SU-DHL-6 (cell line): ENCODE measurements around the gene C1orf52.

Experiments used
- H2AFZ ChIP-seq: fragments of 200-600 bp; sonication (generic); 2 replicates; pipeline ENCODE4 v1.6.1; 2014; ENCODE audit warnings: low read depth, mild to moderate bottlenecking, moderate library complexity, mixed read lengths, antibody characterized with exemption, low read length; ENCODE audit not compliant: severe bottlenecking
- H3F3A ChIP-seq: fragments of 200-600 bp; shearing (Covaris generic); 2 replicates; pipeline ENCODE4 v1.6.0; 2016; ENCODE audit warnings: antibody characterized with exemption, mild to moderate bottlenecking; ENCODE audit not compliant: insufficient read depth
- H3K27ac ChIP-seq: fragments of 200-600 bp; sonication (generic); 2 replicates; pipeline ENCODE4 v1.5.1; 2016; ENCODE audit warnings: low read depth, mild to moderate bottlenecking, low read length, moderate library complexity, mixed read lengths
- H3K27me3 ChIP-seq: fragments of 200-600 bp; sonication (generic), shearing (Covaris generic); 2 replicates; pipeline ENCODE4 v1.6.0; 2014; ENCODE audit warnings: mild to moderate bottlenecking, low read length
- H3K36me3 ChIP-seq: fragments of 200-600 bp; sonication (generic); 2 replicates; pipeline ENCODE4 v1.6.1; 2014; ENCODE audit warnings: mild to moderate bottlenecking, low read length, mixed read lengths
- H3K4me2 ChIP-seq: fragments of 300-600, 200-600 bp; shearing (Covaris generic), sonication (generic); 2 replicates; pipeline ENCODE4 v1.6.0; 2014; ENCODE audit warnings: low read length, low read depth, mild to moderate bottlenecking; ENCODE audit not compliant: poor library complexity, severe bottlenecking
- H3K4me3 ChIP-seq: fragments of 200-600 bp; sonication (generic); 2 replicates; pipeline ENCODE4 v1.5.1; 2014; ENCODE audit warnings: antibody characterized with exemption, low read length, mild to moderate bottlenecking, mixed read lengths; ENCODE audit not compliant: insufficient read depth, poor library complexity, severe bottlenecking
- H3K79me2 ChIP-seq: fragments of 200-600 bp; sonication (generic); 2 replicates; pipeline ENCODE4 v1.6.1; 2014; ENCODE audit warnings: mild to moderate bottlenecking, low read length, moderate library complexity; ENCODE audit not compliant: insufficient read depth
- H3K9ac ChIP-seq: fragments of 200-600 bp; sonication (generic); 2 replicates; pipeline ENCODE4 v1.7.0; 2014; ENCODE audit warnings: mild to moderate bottlenecking, low read length
- H3K9me2 ChIP-seq: fragments of 200-600 bp; sonication (generic); replicated peaks from 2 replicates; pipeline ENCODE4 v1.6.1; 2014; ENCODE audit warnings: low read length; ENCODE audit not compliant: insufficient read depth
- H3K9me3 ChIP-seq: fragments of 200-600 bp; sonication (generic); 2 replicates; pipeline ENCODE4 v1.6.1; 2014; ENCODE audit warnings: low read length, mixed read lengths; ENCODE audit not compliant: insufficient read depth
- H4K20me1 ChIP-seq: fragments of 200-600 bp; sonication (generic); 2 replicates; pipeline ENCODE4 v1.6.1; 2014; ENCODE audit warnings: low read depth, mild to moderate bottlenecking, antibody characterized with exemption, low read length, moderate library complexity, mixed read lengths
- CTCF ChIP-seq: fragments of 200-600 bp; sonication (generic); IDR thresholded peaks from one replicate; pipeline ENCODE4 v1.5.1; 2017; ENCODE audit warnings: antibody characterized with exemption, mild to moderate bottlenecking, low read length, moderate library complexity; ENCODE audit not compliant: insufficient read depth, poor library complexity, severe bottlenecking
- EZH2phosphoT487 ChIP-seq: fragments of 200-600 bp; sonication (generic), shearing (Covaris generic); conservative IDR thresholded peaks from 2 replicates; pipeline ENCODE4 v1.6.1; 2018; ENCODE audit warnings: mild to moderate bottlenecking, antibody characterized with exemption, low read length, moderate library complexity, mixed read lengths

The C1orf52 gene

GRCh38 chr1:85244271-85245061, 15.0 kb downstream of the C1orf52 start:
- Histone ChIP-seq H3K9me3 (no peaks in the 10 kb centered on the region), H2AFZ (no peak overlapping the region), H3K27ac (no peak overlapping the region), H3K27me3 (no peaks in the 10 kb centered on the region), H3K4me2 (no peak overlapping the region), H4K20me1 (no peaks in the 10 kb centered on the region), H3K9me2 (no peaks in the 10 kb centered on the region), H3K9ac (no peak overlapping the region), H3K4me3 (no peak overlapping the region), H3F3A (no peaks in the 10 kb centered on the region), H3K36me3 (no peaks in the 10 kb centered on the region), H3K79me2 (no peaks in the 10 kb centered on the region)
- no peak for TF ChIP-seq EZH2phosphoT487
- TF ChIP-seq CTCF, result no peak

GRCh38 chr1:85243372-85243771, 16.1 kb downstream of the C1orf52 start:
- Histone ChIP-seq H3K79me2 (no peaks in the 10 kb centered on the region), H3K27ac (no peak overlapping the region), H3K4me3 (no peak overlapping the region), H3K36me3 (no peaks in the 10 kb centered on the region), H3K27me3 (no peaks in the 10 kb centered on the region), H3K9ac (no peak overlapping the region), H3F3A (no peaks in the 10 kb centered on the region), H3K9me2 (no peaks in the 10 kb centered on the region), H3K4me2 (no peak overlapping the region), H2AFZ (no peak overlapping the region), H4K20me1 (no peaks in the 10 kb centered on the region), H3K9me3 (no peaks in the 10 kb centered on the region)
- no peak for TF ChIP-seq EZH2phosphoT487

DNA sequence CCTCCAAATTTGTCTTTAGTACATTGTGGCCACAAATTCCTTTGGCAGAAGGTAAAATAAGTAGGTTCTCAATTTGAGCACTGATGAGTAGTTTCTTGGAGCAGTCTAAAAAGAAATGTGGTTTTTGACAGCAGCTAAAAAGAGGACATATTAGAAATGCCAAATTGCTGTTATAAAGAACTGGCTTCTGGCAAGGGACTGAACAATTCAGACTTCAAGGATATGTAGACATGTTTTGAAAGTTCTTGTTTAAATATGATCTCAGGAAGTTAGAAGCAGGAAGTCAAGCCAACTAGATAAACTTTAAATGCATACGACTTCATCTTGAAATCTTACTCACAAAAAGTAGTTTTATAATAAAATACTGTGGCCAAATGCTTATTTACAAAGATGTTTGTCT, 18.8 kb downstream of the C1orf52 start:
- Histone ChIP-seq H3K36me3 (no peaks in the 10 kb centered on the region), H3K9ac (no peak overlapping the region), H3K27ac (no peak overlapping the region), H4K20me1 (no peaks in the 10 kb centered on the region), H3K9me2 (no peaks in the 10 kb centered on the region), H3F3A (no peaks in the 10 kb centered on the region), H2AFZ (peak overlapping the region; percentile 77), H3K27me3 (no peaks in the 10 kb centered on the region), H3K79me2 (no peaks in the 10 kb centered on the region), H3K4me3 (no peak overlapping the region), H3K9me3 (no peaks in the 10 kb centered on the region), H3K4me2 (no peak overlapping the region)
- TF ChIP-seq CTCF (no peak), EZH2phosphoT487 (no peak)

GRCh38 chr1:85240174-85240601, 19.3 kb downstream of the C1orf52 start:
- Histone ChIP-seq H3K27ac (no peak overlapping the region), H4K20me1 (no peaks in the 10 kb centered on the region), H2AFZ (peak overlapping the region; percentile 77), H3F3A (no peaks in the 10 kb centered on the region), H3K79me2 (no peaks in the 10 kb centered on the region), H3K4me3 (no peak overlapping the region), H3K27me3 (no peaks in the 10 kb centered on the region), H3K36me3 (no peaks in the 10 kb centered on the region), H3K9me2 (no peaks in the 10 kb centered on the region), H3K9me3 (no peaks in the 10 kb centered on the region), H3K4me2 (no peak overlapping the region), H3K9ac (no peak overlapping the region)
- TF ChIP-seq EZH2phosphoT487 (no peak), CTCF (peak; percentile 16)
